HG03108 (cell line): ENCODE measurements around the gene LRRC14B.
"Not testable (repeated sequence)": the region's sequence is repeated elsewhere in the genome, so short reads cannot be mapped to it uniquely, and the experiment has no call there.

Experiments used
- ATAC-seq: cut with Tn5 transposase; IDR thresholded peaks from one replicate; pipeline ENCODE4 v1.9.1; 2021; ENCODE audit warnings: moderate library complexity; ENCODE audit not compliant: unreplicated experiment

LRRC14B gene

GRCh38 chr5:204966-205670, 13.8 kb downstream of the LRRC14B start:
- ATAC-seq, result no peak

GRCh38 chr5:206406-206805, 15.1 kb downstream of the LRRC14B start:
- ATAC-seq, result no peak

- no peak for ATAC-seq
These were observed 15.7 kb downstream of the LRRC14B start for GRCh38 chr5:206927-207536.

GRCh38 chr5:207599-207998, 16.3 kb downstream of the LRRC14B start:
- ATAC-seq, result no peak

GRCh38 chr5:208449-209114, 17.3 kb downstream of the LRRC14B start:
- no peak for ATAC-seq

GRCh38 chr5:213803-214395, 22.6 kb downstream of the LRRC14B start:
- no peak for ATAC-seq

- not testable (repeated sequence) for ATAC-seq
These were observed 24.0 kb downstream of the LRRC14B start for GRCh38 chr5:215256-215655.

- not testable (repeated sequence) for ATAC-seq
These were observed 24.8 kb downstream of the LRRC14B start for GRCh38 chr5:216076-216475.

- ATAC-seq, result peak; percentile 65
These were observed 26.5 kb downstream of the LRRC14B start, which contains the start of the genes CCDC127 and SDHA for GRCh38 chr5:217494-218456. Gene CCDC127 (minus strand): TSS chr5:218153. CDS start chr5:216849, 1,304 bp downstream. Gene SDHA (plus strand): TSS chr5:218320. CDS start chr5:218356, 36 bp downstream.

- ATAC-seq, result peak; percentile 27
These were observed 27.4 kb downstream of the LRRC14B start for GRCh38 chr5:218457-219291.

GRCh38 chr5:219460-219863, 28.2 kb downstream of the LRRC14B start:
- ATAC-seq, result no peak

- no peak for ATAC-seq
These were observed 28.7 kb downstream of the LRRC14B start for GRCh38 chr5:219991-220390.

GRCh38 chr5:222951-223715, 31.8 kb downstream of the LRRC14B start:
- not testable (repeated sequence) for ATAC-seq

- ATAC-seq, result no peak
These were observed 32.5 kb downstream of the LRRC14B start for GRCh38 chr5:223791-224190.

- no peak for ATAC-seq
These were observed 34.0 kb downstream of the LRRC14B start for GRCh38 chr5:225334-225733.

GRCh38 chr5:227375-227774, 36.1 kb downstream of the LRRC14B start:
- not testable (repeated sequence) for ATAC-seq

- no peak for ATAC-seq
These were observed 37.6 kb downstream of the LRRC14B start for GRCh38 chr5:228886-229285.

- ATAC-seq, result no peak
These were observed 39.4 kb downstream of the LRRC14B start for GRCh38 chr5:230711-231110.

GRCh38 chr5:231661-232060, 40.4 kb downstream of the LRRC14B start:
- no peak for ATAC-seq
